Mucosa of rectum (tissue), 2 donors: Measurements from ENCODE around the gene MYO1D.

Experiments
- H3K27ac ChIP-seq, 2 donors: one replicate each; pipeline ENCODE4 v1.7.0; 2013; ENCODE audit warnings: inconsistent platforms in 2 of 2, low read depth in 2 of 2, low read length in 2 of 2
- H3K27me3 ChIP-seq, 2 donors: one replicate each; pipeline ENCODE4 v1.7.0; 2013; ENCODE audit warnings: low read length in 2 of 2; ENCODE audit not compliant: control insufficient read depth in 2 of 2, insufficient read depth in 2 of 2
- H3K36me3 ChIP-seq, 2 donors: one replicate each; pipeline ENCODE4 v1.7.0; 2013; ENCODE audit warnings: low read length in 2 of 2; ENCODE audit not compliant: control insufficient read depth in 2 of 2, insufficient read depth in 2 of 2
- H3K4me1 ChIP-seq, 2 donors: one replicate each; pipeline ENCODE4 v1.7.0; 2013; ENCODE audit warnings: low read length in 2 of 2, mild to moderate bottlenecking in 1 of 2; ENCODE audit not compliant: control insufficient read depth in 2 of 2, insufficient read depth in 2 of 2
- H3K4me3 ChIP-seq, 2 donors: one replicate each; pipeline ENCODE4 v1.7.0; 2013; ENCODE audit warnings: low read length in 2 of 2
- H3K9ac ChIP-seq, 2 donors: one replicate each; pipeline ENCODE4 v1.7.0; 2013; ENCODE audit warnings: low read length in 2 of 2, low read depth in 1 of 2, mild to moderate bottlenecking in 1 of 2
- H3K9me3 ChIP-seq, 2 donors: one replicate each; pipeline ENCODE4 v1.7.0; 2013; ENCODE audit warnings: low read length in 2 of 2; ENCODE audit not compliant: control insufficient read depth in 2 of 2
- donor health status: healthy.
- donor health status: Normal muscosa, but diverticular disease.

Gene MYO1D

DNA sequence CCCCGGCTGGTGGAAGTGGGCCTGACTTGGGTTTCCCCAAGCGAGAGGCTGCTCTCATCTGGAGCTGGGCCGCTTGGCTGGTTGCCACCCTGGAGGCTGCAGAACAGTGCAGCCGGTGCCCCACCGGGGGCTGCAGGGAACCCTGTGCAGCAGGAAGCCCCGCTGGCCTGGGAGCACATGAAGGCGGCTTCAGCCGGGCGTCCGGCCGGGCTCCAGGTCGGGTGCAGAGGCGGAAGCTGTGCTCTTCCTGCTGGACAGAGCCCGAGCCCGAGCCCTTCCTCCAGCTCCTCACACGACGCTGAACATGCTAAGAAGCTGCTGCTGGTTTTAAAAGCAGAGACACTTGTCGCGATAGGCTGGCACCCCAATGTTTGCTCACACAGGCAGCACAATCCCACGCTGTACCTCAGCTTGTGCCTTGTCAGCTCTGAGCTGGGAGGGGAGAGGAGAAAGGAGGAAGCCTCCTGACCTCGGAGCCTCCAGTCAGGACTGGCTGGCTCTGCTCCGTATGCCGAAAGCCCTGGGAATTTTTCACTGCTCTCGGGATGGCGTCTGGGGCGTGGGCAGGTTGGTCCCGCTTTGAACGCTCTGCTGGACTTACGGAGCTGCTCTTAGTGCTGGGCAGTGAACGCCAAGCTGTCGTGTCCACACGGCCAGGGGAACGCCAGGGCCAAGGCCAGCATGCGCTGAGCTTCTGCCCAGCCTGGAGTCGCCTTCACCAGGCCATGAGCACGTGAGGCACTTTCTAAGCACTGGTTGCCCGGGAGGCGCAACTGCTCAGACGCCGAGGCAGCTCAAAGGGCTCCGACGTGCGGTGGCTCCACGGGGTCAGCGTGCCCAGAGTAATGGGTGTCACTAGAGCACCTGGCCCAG is 381.3 kb downstream of the MYO1D start:
- Histone ChIP-seq H3K36me3 (peaks cover 14 to 15% of the 10 kb centered on the region in 2 donors), H3K4me1 (peaks cover 3 to 5% of the 10 kb centered on the region in 2 donors), H3K4me3 (no peak overlapping the region), H3K9ac (no peak overlapping the region), H3K27ac (no peak overlapping the region), H3K9me3 (no peaks in the 10 kb centered on the region), H3K27me3 (no peaks in the 10 kb centered on the region)

DNA sequence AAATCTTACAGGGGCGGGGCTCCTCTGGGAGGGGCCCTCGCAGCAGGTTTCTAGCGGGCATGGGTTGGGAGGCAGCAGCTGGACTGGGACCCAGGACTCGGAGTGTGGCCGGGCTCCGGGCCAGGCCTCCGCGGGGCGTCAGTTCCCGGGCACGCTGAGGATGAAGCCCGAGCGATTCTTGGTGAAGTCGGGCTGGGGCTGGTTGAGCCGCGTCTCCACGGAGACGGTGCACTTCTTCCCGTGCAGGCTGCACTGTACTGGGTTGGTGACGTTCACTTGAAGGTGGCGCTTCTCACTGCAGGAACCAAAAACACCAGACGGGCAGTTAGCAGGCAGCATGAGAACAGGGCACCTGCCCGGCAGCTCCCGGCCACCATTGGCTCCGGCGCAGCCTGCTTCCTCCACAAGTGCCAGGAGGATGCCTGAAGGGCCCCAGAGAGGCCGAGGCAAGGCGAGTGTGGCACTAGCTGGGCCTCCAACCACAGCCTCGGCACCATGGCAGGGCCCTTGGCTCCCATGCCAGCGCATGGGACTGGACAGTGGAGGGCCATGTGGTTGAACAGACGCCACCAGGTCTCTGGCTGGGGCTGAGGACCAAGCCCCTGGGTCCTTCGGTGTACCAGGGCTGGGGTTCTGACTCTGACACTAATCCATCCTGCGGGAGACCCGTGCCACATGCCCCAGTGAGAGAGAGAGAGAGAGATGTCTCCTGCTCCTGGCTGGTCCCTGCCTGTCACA is 382.1 kb downstream of the MYO1D start:
- no peak overlapping the region for H3K4me3 ChIP-seq
- no peak overlapping the region for H3K27ac ChIP-seq
- H3K36me3 ChIP-seq: peaks cover 13 to 14% of the 10 kb centered on the region in 2 donors
- H3K4me1 ChIP-seq: peaks cover 3 to 5% of the 10 kb centered on the region in 2 donors
- no peaks in the 10 kb centered on the region for H3K27me3 ChIP-seq
- H3K9me3 ChIP-seq: no peaks in the 10 kb centered on the region
- no peak overlapping the region for H3K9ac ChIP-seq

DNA sequence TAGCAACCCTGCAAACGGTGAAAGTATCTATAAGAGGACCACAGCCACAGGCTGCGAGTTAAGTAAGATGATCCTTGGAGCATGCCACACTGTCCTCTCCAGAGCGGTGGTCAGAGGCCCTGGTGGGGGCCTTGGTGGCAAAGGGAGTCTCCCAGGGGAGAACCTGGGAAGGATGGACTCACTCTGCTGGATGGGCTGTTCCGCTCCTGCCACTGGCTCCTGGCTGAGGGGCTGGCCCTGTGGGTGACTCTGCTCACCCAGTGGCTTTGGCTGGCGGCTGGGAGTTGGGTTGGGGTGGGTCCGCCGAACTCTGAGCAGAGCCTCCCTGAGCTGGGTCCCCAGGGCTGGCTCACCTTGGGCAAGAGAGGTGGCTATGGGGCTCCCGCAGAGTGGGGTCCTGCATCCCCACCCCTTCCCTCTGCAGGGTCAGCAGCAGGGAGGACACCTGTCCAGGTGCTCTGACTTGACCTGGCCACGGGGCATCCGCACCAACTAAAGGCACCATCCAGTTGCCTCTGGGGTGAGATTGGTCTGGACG is 382.9 kb downstream of the MYO1D start:
- peaks cover 3 to 5% of the 10 kb centered on the region in 2 donors for H3K4me1 ChIP-seq

DNA sequence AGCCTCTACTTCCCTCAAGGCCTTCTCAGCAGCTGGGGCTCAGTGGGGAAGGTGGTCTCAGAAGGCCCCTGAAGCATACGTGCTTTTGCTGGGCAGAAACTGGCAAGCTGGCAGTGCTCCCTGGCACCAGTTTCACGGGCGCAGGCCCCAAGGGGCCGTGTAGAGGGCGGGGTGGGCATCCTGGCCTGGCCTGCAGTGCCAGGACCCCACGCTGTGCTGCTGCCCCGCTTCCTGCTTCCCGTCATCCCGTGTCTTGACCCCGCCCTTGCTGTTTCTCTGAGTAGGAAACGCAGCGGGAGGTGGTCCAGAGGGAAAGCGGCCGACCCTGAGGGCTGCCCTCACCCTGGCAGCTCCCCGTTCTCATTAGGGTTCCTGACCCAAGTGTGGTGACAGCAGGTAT is 383.4 kb downstream of the MYO1D start:
- no peak overlapping the region for H3K4me3 ChIP-seq
- peaks cover 3 to 5% of the 10 kb centered on the region in 2 donors for H3K4me1 ChIP-seq
- no peak overlapping the region for H3K9ac ChIP-seq
- no peak overlapping the region for H3K27ac ChIP-seq
- peaks cover 13 to 14% of the 10 kb centered on the region in 2 donors for H3K36me3 ChIP-seq
- H3K9me3 ChIP-seq: no peaks in the 10 kb centered on the region
- H3K27me3 ChIP-seq: no peaks in the 10 kb centered on the region

More for the DNA sequence above, 382.9 kb downstream of the MYO1D start:
- no peak overlapping the region for H3K9ac ChIP-seq
- H3K27ac ChIP-seq: no peak overlapping the region
- no peaks in the 10 kb centered on the region for H3K27me3 ChIP-seq
- H3K9me3 ChIP-seq: no peaks in the 10 kb centered on the region
- no peak overlapping the region for H3K4me3 ChIP-seq
- peaks cover 13 to 14% of the 10 kb centered on the region in 2 donors for H3K36me3 ChIP-seq

DNA sequence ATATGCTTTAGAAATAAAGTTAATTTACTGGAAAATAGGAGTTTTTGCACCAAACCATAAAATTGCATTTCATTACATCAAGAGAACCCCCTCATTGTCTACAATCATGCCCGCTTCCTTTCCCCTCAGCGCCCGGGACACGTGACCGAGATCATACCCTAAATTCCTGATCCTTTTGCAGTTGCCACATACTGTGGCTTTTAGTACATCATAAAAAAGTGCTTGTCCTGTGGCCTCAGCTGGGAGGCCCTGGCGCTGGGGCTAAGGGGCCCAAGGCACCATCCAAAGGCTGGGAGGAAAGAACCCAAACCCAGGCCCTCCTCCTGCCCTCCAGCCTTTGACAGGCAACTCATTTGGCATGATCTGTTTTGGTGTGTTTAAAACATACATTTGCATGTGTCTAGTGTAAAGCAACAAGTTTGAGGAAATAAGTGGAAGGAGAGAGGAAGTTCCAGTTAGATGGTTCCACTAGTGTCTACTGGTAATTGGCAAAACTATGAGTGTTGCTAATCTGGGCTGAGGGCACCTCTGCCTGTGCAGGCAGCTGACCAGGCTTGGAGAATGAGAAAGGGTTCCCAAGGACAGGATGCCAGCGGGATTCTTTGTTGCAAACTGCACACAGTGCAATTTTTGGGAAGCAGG is 384.2 kb downstream of the MYO1D start:
- Histone ChIP-seq H3K27me3 (no peaks in the 10 kb centered on the region), H3K4me3 (no peak overlapping the region), H3K27ac (no peak overlapping the region), H3K9me3 (no peaks in the 10 kb centered on the region), H3K36me3 (peaks cover 13 to 14% of the 10 kb centered on the region in 2 donors), H3K9ac (no peak overlapping the region), H3K4me1 (peaks cover 5 to 8% of the 10 kb centered on the region in 2 donors)

DNA sequence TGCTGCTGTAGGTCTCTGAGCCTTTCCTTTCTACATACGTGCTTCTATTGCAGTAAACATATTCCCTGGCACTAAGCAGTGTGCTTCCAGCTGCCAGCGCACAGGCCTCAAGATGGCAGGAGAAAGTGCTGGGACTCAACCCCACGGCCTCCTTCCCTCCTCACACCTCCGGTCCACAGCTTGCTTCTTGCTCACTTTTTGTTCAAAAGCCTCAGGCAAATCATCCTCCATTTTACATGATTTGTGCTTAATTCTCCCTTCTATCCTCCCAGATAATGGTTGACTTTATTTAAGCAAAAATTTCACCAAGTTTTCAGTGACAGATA is 384.7 kb downstream of the MYO1D start:
- no peaks in the 10 kb centered on the region for H3K27me3 ChIP-seq
- no peaks in the 10 kb centered on the region for H3K9me3 ChIP-seq
- no peak overlapping the region for H3K9ac ChIP-seq
- peaks cover 9 to 12% of the 10 kb centered on the region in 2 donors for H3K4me1 ChIP-seq
- no peak overlapping the region for H3K4me3 ChIP-seq
- H3K36me3 ChIP-seq: peaks cover 13 to 14% of the 10 kb centered on the region in 2 donors
- H3K27ac ChIP-seq: no peak overlapping the region

DNA sequence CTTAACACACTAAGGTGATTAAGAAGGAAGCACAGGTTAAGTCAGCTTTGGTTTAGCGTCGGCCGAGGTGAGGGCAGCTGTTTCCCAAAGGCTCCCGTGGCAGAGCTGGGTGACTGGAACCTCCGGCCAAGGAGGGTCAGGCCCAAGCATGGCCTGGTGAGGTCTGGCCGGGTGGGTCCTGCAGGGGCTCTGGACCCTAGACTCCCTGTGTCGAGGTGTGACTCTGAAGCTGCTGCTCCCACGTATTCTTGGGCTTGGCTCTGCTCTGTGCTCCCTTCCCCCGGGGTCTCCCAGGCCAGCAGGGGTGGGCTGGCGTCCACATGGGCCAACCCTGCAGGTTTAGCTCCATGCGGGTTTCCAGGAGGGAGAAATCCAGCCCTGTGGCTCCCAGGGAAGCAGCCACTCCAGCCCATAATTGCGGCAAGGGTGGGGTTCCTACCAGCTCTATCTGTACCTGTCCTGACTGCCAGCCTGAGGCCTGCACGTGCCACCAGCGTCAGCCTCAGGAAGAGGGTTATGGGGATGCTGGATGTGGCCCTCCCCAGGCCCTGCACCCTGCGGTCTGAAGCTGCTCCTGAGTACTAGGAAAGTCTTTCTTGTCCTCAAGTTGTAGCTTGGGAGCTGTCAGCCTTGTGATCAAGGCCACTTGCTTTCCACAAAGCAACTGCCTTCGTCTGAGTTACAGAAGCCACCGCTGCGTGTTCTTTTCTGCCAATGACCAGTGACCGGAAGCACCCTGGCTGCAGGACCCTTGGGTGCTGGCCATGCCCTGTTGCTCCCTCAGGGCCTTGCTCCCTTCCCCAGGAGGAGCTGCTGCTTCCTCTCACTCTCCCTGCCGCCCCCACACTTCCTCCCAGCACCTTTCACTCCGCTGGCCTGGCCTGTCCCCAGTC is 385.3 kb downstream of the MYO1D start:
- no peak overlapping the region for H3K9ac ChIP-seq
- H3K4me1 ChIP-seq: peaks cover 9 to 12% of the 10 kb centered on the region in 2 donors

DNA sequence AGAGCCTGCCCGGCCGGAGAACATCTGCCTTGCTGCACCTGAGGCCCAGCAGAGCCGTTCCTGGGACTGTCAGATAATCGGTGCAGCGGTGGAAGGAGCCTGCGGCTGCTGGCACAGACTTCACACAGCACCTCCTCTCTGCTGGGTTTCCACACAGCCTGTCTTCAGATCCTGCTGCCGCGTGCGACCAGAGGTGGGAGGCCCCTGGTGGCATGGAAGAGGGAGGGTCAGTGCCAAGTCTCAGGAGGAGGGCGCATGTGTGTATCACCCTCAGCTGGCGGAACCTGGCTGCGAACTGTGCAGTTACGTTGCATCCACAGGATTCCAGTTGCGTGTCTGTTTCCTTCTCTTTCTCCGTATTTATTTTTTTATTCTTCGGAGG is 386.8 kb downstream of the MYO1D start:
- Histone ChIP-seq H3K27ac (no peak overlapping the region), H3K9ac (no peak overlapping the region)

More for the DNA sequence above, 385.3 kb downstream of the MYO1D start:
- H3K27me3 ChIP-seq: no peaks in the 10 kb centered on the region
- H3K9me3 ChIP-seq: no peaks in the 10 kb centered on the region
- no peak overlapping the region for H3K4me3 ChIP-seq
- no peak overlapping the region for H3K27ac ChIP-seq
- H3K36me3 ChIP-seq: peaks cover 13 to 14% of the 10 kb centered on the region in 2 donors

DNA sequence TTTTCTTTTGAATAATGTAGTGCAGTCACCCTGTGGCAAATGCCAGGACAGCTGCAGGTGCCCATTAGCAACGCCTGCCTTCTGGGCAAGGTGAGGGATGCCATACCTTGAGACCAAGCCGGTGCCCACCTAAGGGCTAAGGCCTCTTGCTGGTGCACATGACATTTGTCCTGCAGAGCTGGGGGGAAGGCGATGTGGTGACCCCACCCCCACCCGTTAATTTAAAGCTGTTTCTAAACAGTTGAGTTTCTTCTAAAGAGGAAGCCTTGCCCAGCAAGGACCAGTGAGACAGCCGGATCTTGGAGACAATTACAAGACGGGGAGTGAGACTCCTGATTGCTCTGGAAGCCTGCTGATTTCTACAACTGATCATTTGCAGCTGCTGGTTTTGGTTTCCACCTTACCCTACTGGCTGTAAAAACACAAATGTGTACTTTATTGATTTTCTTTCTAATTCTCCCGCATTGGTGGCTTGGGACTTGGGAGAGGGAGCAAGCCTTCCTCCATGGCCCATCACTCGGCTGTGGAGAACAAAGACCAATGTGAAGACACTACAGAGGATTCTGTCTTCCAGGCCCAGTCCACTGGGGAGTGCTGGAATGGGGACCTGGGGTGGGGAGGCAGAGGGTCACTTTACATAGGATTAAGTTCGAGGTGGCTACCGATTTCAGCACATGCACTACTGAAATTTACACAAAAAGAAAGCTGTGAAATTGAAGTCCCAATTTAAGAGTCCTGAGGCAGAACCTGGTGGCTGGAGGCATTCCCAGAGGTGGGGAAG is 387.4 kb downstream of the MYO1D start:
- Histone ChIP-seq H3K27ac (no peak overlapping the region), H3K36me3 (peaks cover 11 to 13% of the 10 kb centered on the region in 2 donors), H3K9ac (no peak overlapping the region), H3K4me1 (peaks cover 6 to 14% of the 10 kb centered on the region in 2 donors), H3K4me3 (no peak overlapping the region), H3K9me3 (no peaks in the 10 kb centered on the region), H3K27me3 (no peaks in the 10 kb centered on the region)

More for the DNA sequence above, 386.8 kb downstream of the MYO1D start:
- no peak overlapping the region for H3K4me3 ChIP-seq
- H3K36me3 ChIP-seq: peaks cover 11 to 13% of the 10 kb centered on the region in 2 donors
- H3K9me3 ChIP-seq: no peaks in the 10 kb centered on the region
- peaks cover 6 to 14% of the 10 kb centered on the region in 2 donors for H3K4me1 ChIP-seq
- no peaks in the 10 kb centered on the region for H3K27me3 ChIP-seq
